Suprapubic skin (tissue), 4 donors: Measurements from ENCODE around the gene COL11A2. TPM values are rescaled to one million over a fixed set of nuclear protein-coding genes. Genes with fewer than 3 reads are reported as not detected.

ENCODE experiments used
- DNase-seq, 2 donors: peaks; one replicate each; pipeline ENCODE4 v3.0.0-alpha.2; 2019; ENCODE audit warnings: low spot score in 2 of 2
- H3K27ac ChIP-seq: fragments of 200-600 bp; sonication (generic); one replicate; pipeline ENCODE4 v1.5.1; 2019
- H3K27me3 ChIP-seq: fragments of 200-600 bp; sonication (generic); one replicate; pipeline ENCODE4 v1.5.1; 2019
- H3K36me3 ChIP-seq: fragments of 200-600 bp; sonication (generic); one replicate; pipeline ENCODE4 v1.5.1; 2019
- H3K4me1 ChIP-seq: fragments of 200-600 bp; sonication (generic); one replicate; pipeline ENCODE4 v1.5.1; 2019
- H3K4me3 ChIP-seq: fragments of 200-600 bp; sonication (generic); one replicate; pipeline ENCODE4 v1.5.1; 2019; ENCODE audit warnings: mild to moderate bottlenecking
- H3K9me3 ChIP-seq: fragments of 200-600 bp; sonication (generic); one replicate; pipeline ENCODE4 v1.5.1; 2019
- CTCF ChIP-seq, 2 donors: fragments of 200-600 bp in 1 of 2; fragments of 450-650 bp in 1 of 2; sonication (generic) in 1 of 2; IDR thresholded peaks; one replicate each; pipeline ENCODE4 v1.5.1; 2016 to 2019; ENCODE audit warnings: antibody characterized with exemption in 2 of 2, mild to moderate bottlenecking in 1 of 2, moderate library complexity in 1 of 2
- EP300 ChIP-seq: sonication (generic); formaldehyde crosslinking; IDR thresholded peaks from one replicate; pipeline ENCODE4 v1.6.1; 2017; ENCODE audit warnings: antibody characterized with exemption
- POLR2A ChIP-seq, 2 donors: fragments of 450-650 bp; IDR thresholded peaks; one replicate each; pipeline ENCODE4 v1.6.1; 2017; ENCODE audit warnings: antibody characterized with exemption in 2 of 2, mild to moderate bottlenecking in 2 of 2, moderate library complexity in 2 of 2
- POLR2AphosphoS5 ChIP-seq, 3 donors: sonication (generic); formaldehyde crosslinking; IDR thresholded peaks; one replicate each; pipeline ENCODE4 v1.6.1; 2017; ENCODE audit warnings: antibody characterized with exemption in 3 of 3
- WGBS: methylation state at CpG from one replicate; pipeline ENCODE4 v1.1.5; 2018; 5-methylcytosine and 5-hydroxymethylcytosine counted together
- total RNA-seq, 4 donors: library from RNA; depleted of rRNA; stranded (reverse); fragments of >200 nt; gene quantifications; one replicate each; pipeline ENCODE4 v1.1.0, GENCODE V29; 2016

The COL11A2 gene
- total RNA-seq, 4 donors from 2014 or later = 0.21 to 0.97 (median 0.40) TPM

GRCh38 chr6:33167374-33168283 is 24.6 kb downstream of the COL11A2 start:
- peaks cover under 1% of the 10 kb centered on the region for H3K4me1 ChIP-seq
- no peaks in the 10 kb centered on the region for H3K27me3 ChIP-seq
- TF ChIP-seq CTCF (IDR thresholded peaks at IDR 0.05) (no peak), POLR2AphosphoS5 (IDR thresholded peaks at IDR 0.05) (no peak), EP300 (no peak), POLR2A (IDR thresholded peaks at IDR 0.05) (no peak)
- no peaks in the 10 kb centered on the region for H3K36me3 ChIP-seq
- H3K27ac ChIP-seq = no peak overlapping the region
- H3K4me3 ChIP-seq = no peak overlapping the region
- H3K9me3 ChIP-seq = no peaks in the 10 kb centered on the region
- DNase-seq = no peak
- WGBS = 83% methylated on average over 16 of the region's 19 CpGs

- no peak overlapping the region for H3K4me3 ChIP-seq
- TF ChIP-seq POLR2A (IDR thresholded peaks at IDR 0.05) (no peak), CTCF (IDR thresholded peaks at IDR 0.05) (no peak), POLR2AphosphoS5 (IDR thresholded peaks at IDR 0.05) (no peak), EP300 (no peak)
- H3K4me1 ChIP-seq = peaks cover 7% of the 10 kb centered on the region
- no peaks in the 10 kb centered on the region for H3K36me3 ChIP-seq
- no peak for DNase-seq
- no peaks in the 10 kb centered on the region for H3K9me3 ChIP-seq
- H3K27ac ChIP-seq = no peak overlapping the region
- H3K27me3 ChIP-seq = no peaks in the 10 kb centered on the region
- WGBS = 93% methylated on average over 3 of the region's 7 CpGs
These were observed 25.5 kb downstream of the COL11A2 start for GRCh38 chr6:33166811-33167210.

- TF ChIP-seq CTCF (IDR thresholded peaks at IDR 0.05) (no peak), EP300 (no peak), POLR2A (IDR thresholded peaks at IDR 0.05) (no peak), POLR2AphosphoS5 (IDR thresholded peaks at IDR 0.05) (no peak)
- H3K4me3 ChIP-seq = no peak overlapping the region
- H3K4me1 ChIP-seq = peaks cover 9% of the 10 kb centered on the region
- H3K27me3 ChIP-seq = no peaks in the 10 kb centered on the region
- no peak overlapping the region for H3K27ac ChIP-seq
- WGBS = 84% methylated on average over 6 of the region's 6 CpGs
- DNase-seq = no peak
- H3K9me3 ChIP-seq = no peaks in the 10 kb centered on the region
- H3K36me3 ChIP-seq = no peaks in the 10 kb centered on the region
These were observed 25.9 kb downstream of the COL11A2 start for GRCh38 chr6:33166363-33166762.

GRCh38 chr6:33165581-33166258 is 26.5 kb downstream of the COL11A2 start:
- no peak for DNase-seq
- 87% methylated on average over 9 of the region's 17 CpGs for WGBS
- peaks cover 15% of the 10 kb centered on the region for H3K4me1 ChIP-seq
- no peak for TF ChIP-seq POLR2AphosphoS5 (IDR thresholded peaks at IDR 0.05)
- no peak for TF ChIP-seq CTCF (IDR thresholded peaks at IDR 0.05)
- no peak for TF ChIP-seq POLR2A (IDR thresholded peaks at IDR 0.05)
- TF ChIP-seq EP300 = no peak
- no peaks in the 10 kb centered on the region for H3K36me3 ChIP-seq
- H3K27ac ChIP-seq = no peak overlapping the region
- H3K4me3 ChIP-seq = no peak overlapping the region
- no peaks in the 10 kb centered on the region for H3K9me3 ChIP-seq
- H3K27me3 ChIP-seq = no peaks in the 10 kb centered on the region
